OCI-LY1 (cell line): ENCODE measurements around the gene CRYGC.

Experiments used
- H2AFZ ChIP-seq: fragments of 200-600 bp; sonication (generic), shearing (Covaris generic); 2 replicates; pipeline ENCODE4 v1.6.0; 2014; ENCODE audit warnings: antibody characterized with exemption, mild to moderate bottlenecking, low read length
- H3F3A ChIP-seq: fragments of 200-600 bp; sonication (generic), shearing (Covaris generic); 2 replicates; pipeline ENCODE4 v1.6.0; 2014; ENCODE audit warnings: mild to moderate bottlenecking, antibody characterized with exemption, low read length, moderate library complexity; ENCODE audit not compliant: insufficient read depth
- H3K27ac ChIP-seq: fragments of 200-600 bp; sonication (generic); 2 replicates; pipeline ENCODE4 v1.5.1; 2014; ENCODE audit warnings: low read length, mixed run types, mild to moderate bottlenecking, low read depth; ENCODE audit not compliant: poor library complexity, severe bottlenecking
- H3K27me3 ChIP-seq: fragments of 200-600 bp; sonication (generic); 2 replicates; pipeline ENCODE4 v1.6.0; 2014; ENCODE audit warnings: antibody characterized with exemption, mild to moderate bottlenecking, low read length, moderate library complexity; ENCODE audit not compliant: insufficient read depth
- H3K36me3 ChIP-seq: fragments of 200-600 bp; sonication (generic); 2 replicates; pipeline ENCODE4 v1.6.1; 2014; ENCODE audit warnings: mild to moderate bottlenecking, antibody characterized with exemption, low read length, moderate library complexity, mixed read lengths; ENCODE audit not compliant: insufficient read depth
- H3K4me1 ChIP-seq: fragments of 200-600 bp; sonication (generic); 2 replicates; pipeline ENCODE4 v1.5.1; 2014; ENCODE audit warnings: mild to moderate bottlenecking, low read length, moderate library complexity; ENCODE audit not compliant: insufficient read depth, severe bottlenecking
- H3K4me2 ChIP-seq: fragments of 200-600 bp; sonication (generic), shearing (Covaris generic); 2 replicates; pipeline ENCODE4 v1.6.1; 2014; ENCODE audit warnings: low read length
- H3K4me3 ChIP-seq: fragments of 200-600 bp; sonication (generic); 2 replicates; pipeline ENCODE4 v1.5.1; 2014; ENCODE audit warnings: low read length, low read depth, mild to moderate bottlenecking, mixed read lengths; ENCODE audit not compliant: poor library complexity, severe bottlenecking
- H3K79me2 ChIP-seq: fragments of 200-600 bp; shearing (Covaris generic); 2 replicates; pipeline ENCODE4 v1.6.1; 2016; ENCODE audit warnings: mixed run types, low read length, mixed read lengths; ENCODE audit not compliant: insufficient read depth
- H3K9ac ChIP-seq: fragments of 200-600 bp; sonication (generic), shearing (Covaris generic); 2 replicates; pipeline ENCODE4 v1.6.1; 2014; ENCODE audit warnings: mild to moderate bottlenecking, low read length, mixed read lengths
- H3K9me2 ChIP-seq: fragments of 200-600 bp; sonication (generic), shearing (Covaris generic); 2 replicates; pipeline ENCODE4 v1.6.1; 2014; ENCODE audit warnings: low read depth, mild to moderate bottlenecking, low read length, mixed read lengths
- H3K9me3 ChIP-seq: fragments of 200-600 bp; shearing (Covaris generic); 2 replicates; pipeline ENCODE4 v1.6.1; 2014; ENCODE audit warnings: low read length, mixed read lengths
- H4K20me1 ChIP-seq: fragments of 200-600 bp; sonication (generic), shearing (Covaris generic); 2 replicates; pipeline ENCODE4 v1.6.0; 2016; ENCODE audit warnings: mild to moderate bottlenecking, low read length; ENCODE audit not compliant: insufficient read depth
- EZH2 ChIP-seq: fragments of 200-600 bp; sonication (generic), shearing (Covaris generic); IDR thresholded peaks from 2 replicates; pipeline ENCODE4 v1.8.0; 2017; ENCODE audit warnings: borderline replicate concordance, mixed run types, mild to moderate bottlenecking, antibody characterized with exemption, low read length, moderate library complexity, mixed read lengths
- TF ChIP-seq, protein P1 (sequence below): fragments of 200-600 bp; sonication (generic), shearing (Covaris generic); IDR thresholded peaks from 2 replicates; pipeline ENCODE4 v1.5.1; 2017; ENCODE audit warnings: mild to moderate bottlenecking, antibody characterized with exemption, low read length, moderate library complexity, mixed read lengths

CRYGC gene

DNA sequence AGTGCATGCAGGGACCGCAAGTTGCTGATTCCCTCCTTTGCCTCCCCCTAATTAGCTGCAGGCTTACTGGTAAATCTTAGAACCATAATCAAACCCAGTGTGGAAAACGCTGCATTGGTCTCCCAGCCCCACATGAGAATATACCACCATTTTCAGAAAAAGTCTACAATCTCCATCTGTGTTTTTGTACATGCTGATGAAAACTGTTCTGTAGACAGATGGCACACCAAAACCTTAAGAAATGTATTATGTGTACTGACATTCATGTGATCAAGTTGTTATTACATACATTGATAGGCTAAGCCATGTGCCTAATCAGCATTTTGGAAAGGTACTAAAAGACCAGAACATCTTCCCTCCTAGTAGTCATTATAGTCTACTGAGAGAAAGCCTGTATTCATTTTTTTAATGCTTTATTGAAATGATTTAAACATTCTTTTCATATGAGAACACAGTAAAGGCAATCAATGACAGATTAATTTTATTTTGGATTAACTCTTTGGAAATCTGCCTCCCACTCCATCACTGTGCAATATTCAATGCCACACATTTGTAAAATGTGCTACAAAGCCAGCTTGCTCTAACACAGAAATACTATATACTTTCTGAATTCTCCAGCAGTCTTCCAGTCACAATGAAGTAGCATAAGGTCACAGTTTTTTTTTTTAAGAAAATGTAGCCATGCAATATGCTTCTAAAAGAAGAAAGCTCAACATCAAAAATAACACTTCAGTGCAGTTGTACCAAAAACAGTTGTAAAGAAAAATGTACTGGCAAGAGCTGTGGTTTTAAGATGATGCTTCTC is 35.5 kb upstream of the CRYGC start:
- TF ChIP-seq, protein P1, sequence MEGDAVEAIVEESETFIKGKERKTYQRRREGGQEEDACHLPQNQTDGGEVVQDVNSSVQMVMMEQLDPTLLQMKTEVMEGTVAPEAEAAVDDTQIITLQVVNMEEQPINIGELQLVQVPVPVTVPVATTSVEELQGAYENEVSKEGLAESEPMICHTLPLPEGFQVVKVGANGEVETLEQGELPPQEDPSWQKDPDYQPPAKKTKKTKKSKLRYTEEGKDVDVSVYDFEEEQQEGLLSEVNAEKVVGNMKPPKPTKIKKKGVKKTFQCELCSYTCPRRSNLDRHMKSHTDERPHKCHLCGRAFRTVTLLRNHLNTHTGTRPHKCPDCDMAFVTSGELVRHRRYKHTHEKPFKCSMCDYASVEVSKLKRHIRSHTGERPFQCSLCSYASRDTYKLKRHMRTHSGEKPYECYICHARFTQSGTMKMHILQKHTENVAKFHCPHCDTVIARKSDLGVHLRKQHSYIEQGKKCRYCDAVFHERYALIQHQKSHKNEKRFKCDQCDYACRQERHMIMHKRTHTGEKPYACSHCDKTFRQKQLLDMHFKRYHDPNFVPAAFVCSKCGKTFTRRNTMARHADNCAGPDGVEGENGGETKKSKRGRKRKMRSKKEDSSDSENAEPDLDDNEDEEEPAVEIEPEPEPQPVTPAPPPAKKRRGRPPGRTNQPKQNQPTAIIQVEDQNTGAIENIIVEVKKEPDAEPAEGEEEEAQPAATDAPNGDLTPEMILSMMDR: no peak
- no peak for TF ChIP-seq EZH2
- no peaks in the 10 kb centered on the region for H3K36me3 ChIP-seq
- H3K9me3 ChIP-seq: no peaks in the 10 kb centered on the region
- H3K79me2 ChIP-seq: no peaks in the 10 kb centered on the region
- no peak overlapping the region for H3K4me3 ChIP-seq
- no peaks in the 10 kb centered on the region for H3K9me2 ChIP-seq
- no peak overlapping the region for H3K27ac ChIP-seq
- no peak overlapping the region for H3K4me2 ChIP-seq
- H4K20me1 ChIP-seq: no peaks in the 10 kb centered on the region
- H2AFZ ChIP-seq: no peak overlapping the region
- no peaks in the 10 kb centered on the region for H3K4me1 ChIP-seq
- H3K27me3 ChIP-seq: no peaks in the 10 kb centered on the region
- H3K9ac ChIP-seq: no peak overlapping the region
- no peaks in the 10 kb centered on the region for H3F3A ChIP-seq

- H2AFZ ChIP-seq: no peak within 1 kb of the TSS
- H4K20me1 ChIP-seq: no peaks in the 10 kb centered on the region
- H3K79me2 ChIP-seq: no peaks in the 10 kb centered on the region
- no peaks in the 10 kb centered on the region for H3K4me1 ChIP-seq
- H3K9ac ChIP-seq: no peak within 1 kb of the TSS
- H3K4me2 ChIP-seq: no peak within 1 kb of the TSS
- no peaks in the 10 kb centered on the region for H3K27me3 ChIP-seq
- no peaks in the 10 kb centered on the region for H3K9me3 ChIP-seq
- no peaks in the 10 kb centered on the region for H3K36me3 ChIP-seq
- H3K4me3 ChIP-seq: no peak within 1 kb of the TSS
- TF ChIP-seq EZH2: no peak
- TF ChIP-seq, protein P1: no peak
- H3K27ac ChIP-seq: no peak within 1 kb of the TSS
- no peaks in the 10 kb centered on the region for H3F3A ChIP-seq
- H3K9me2 ChIP-seq: no peaks in the 10 kb centered on the region
These were observed 33.9 kb upstream of the CRYGC start, which contains the start of gene CRYGA for GRCh38 chr2:208163489-208163888. TSS of gene CRYGA (minus strand) at chr2:208163589. CDS start at chr2:208163556, 33 bp downstream.

DNA sequence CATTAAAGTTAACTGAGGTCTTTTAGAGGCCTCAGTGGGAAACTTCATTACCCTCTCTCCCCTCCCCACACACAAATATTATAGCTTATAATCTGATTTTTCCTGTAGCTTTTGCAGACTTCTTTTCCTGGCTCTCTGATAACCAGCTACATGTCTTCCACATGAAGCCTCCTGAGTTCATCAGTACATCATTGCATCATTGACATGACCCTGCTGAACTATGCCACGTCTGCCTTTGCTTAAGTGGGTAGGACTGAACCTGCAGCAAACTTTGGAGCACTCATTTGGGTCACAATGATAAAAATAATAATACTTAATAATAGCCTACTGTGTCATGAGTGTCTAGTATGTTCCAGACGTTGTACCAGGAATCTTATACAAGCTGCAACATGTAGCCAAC is 26.8 kb upstream of the CRYGC start:
- Histone ChIP-seq H3K9me2 (no peaks in the 10 kb centered on the region), H2AFZ (no peak overlapping the region), H3K27me3 (no peaks in the 10 kb centered on the region), H3K4me3 (no peak overlapping the region), H3K4me2 (no peak overlapping the region), H3K9me3 (no peaks in the 10 kb centered on the region), H3K36me3 (no peaks in the 10 kb centered on the region), H4K20me1 (no peaks in the 10 kb centered on the region), H3K9ac (no peak overlapping the region), H3F3A (no peaks in the 10 kb centered on the region), H3K27ac (no peak overlapping the region), H3K4me1 (no peaks in the 10 kb centered on the region), H3K79me2 (no peaks in the 10 kb centered on the region)
- TF ChIP-seq, protein P1: no peak
- TF ChIP-seq EZH2: no peak
